ENCODE measurements around the gene PLEKHA3. TPM values are rescaled to one million over a fixed set of nuclear protein-coding genes. Genes with fewer than 3 reads are reported as not detected.

Gene PLEKHA3
- total RNA-seq, 1 donor, result 8.6 TPM

GRCh38 chr2:178542569-178542968 is 62.3 kb downstream of the PLEKHA3 start:
- no peak overlapping the region for H3K4me3 ChIP-seq (ENCODE audit: low read depth, low read length)
- TF ChIP-seq, protein P1, sequence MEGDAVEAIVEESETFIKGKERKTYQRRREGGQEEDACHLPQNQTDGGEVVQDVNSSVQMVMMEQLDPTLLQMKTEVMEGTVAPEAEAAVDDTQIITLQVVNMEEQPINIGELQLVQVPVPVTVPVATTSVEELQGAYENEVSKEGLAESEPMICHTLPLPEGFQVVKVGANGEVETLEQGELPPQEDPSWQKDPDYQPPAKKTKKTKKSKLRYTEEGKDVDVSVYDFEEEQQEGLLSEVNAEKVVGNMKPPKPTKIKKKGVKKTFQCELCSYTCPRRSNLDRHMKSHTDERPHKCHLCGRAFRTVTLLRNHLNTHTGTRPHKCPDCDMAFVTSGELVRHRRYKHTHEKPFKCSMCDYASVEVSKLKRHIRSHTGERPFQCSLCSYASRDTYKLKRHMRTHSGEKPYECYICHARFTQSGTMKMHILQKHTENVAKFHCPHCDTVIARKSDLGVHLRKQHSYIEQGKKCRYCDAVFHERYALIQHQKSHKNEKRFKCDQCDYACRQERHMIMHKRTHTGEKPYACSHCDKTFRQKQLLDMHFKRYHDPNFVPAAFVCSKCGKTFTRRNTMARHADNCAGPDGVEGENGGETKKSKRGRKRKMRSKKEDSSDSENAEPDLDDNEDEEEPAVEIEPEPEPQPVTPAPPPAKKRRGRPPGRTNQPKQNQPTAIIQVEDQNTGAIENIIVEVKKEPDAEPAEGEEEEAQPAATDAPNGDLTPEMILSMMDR (IDR thresholded peaks at IDR 0.05; ENCODE audit: insufficient read depth, low read depth, low read length), result no peak
- DNase-seq (ENCODE audit: low read depth), result no peak

DNA sequence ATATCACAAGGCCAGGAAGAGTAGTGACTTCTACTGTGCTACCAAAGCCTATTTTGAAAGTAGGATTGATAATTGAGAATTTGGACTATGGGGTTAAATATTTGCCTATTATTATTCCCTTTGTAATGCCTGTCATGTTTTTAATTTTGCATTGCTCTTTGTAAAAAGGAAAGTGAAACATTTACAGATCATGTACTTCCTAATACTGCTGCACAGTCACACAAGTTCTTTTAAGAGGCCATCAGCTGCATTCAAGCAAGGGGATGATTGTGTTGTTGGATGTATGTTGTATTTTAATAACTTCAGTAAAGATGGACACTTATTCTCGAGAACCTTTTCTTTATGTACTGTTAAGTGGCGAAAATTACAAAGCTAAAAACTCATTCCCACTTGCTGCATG is 70.1 kb downstream of the PLEKHA3 start:
- H3K4me3 ChIP-seq (ENCODE audit: low read depth, low read length), result no peak overlapping the region
- TF ChIP-seq, protein P1 (IDR thresholded peaks at IDR 0.05; ENCODE audit: insufficient read depth, low read depth, low read length), result no peak
- no peak for DNase-seq (ENCODE audit: low read depth)

DNA sequence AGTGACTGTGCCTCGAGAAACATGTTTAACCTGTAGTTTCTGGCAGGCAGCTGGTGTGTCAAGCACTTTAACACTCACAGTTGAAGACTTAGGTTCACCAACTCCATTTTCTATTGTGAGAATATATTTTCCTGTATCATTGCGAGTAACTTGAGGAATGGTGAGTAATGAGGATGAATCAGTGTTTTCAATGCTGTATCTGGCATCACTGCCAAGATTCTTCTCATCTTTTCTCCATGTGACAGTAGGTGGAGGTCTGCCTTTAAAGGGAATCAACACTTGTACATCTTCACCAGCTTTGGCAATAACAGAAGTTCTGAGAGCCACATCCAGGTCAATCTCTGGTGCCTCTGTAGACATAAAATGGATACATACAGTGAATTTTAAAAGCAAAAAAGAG is 72.8 kb downstream of the PLEKHA3 start:
- TF ChIP-seq, protein P1 (IDR thresholded peaks at IDR 0.05; ENCODE audit: insufficient read depth, low read depth, low read length), result no peak
- no peak overlapping the region for H3K4me3 ChIP-seq (ENCODE audit: low read depth, low read length)
- DNase-seq (ENCODE audit: low read depth), result peak; percentile 41

Other genes starting within 250 kb of the PLEKHA3 start
- gene PRKRA, start 29.3 kb upstream of the PLEKHA3 start, total RNA-seq, result 58.9 and 60.9 TPM in 2 replicates
- gene PJVK, start 29.1 kb upstream of the PLEKHA3 start, total RNA-seq, result 0.97 and 1.3 TPM in 2 replicates
- 31.2 and 38.9 TPM in 2 replicates for gene FKBP7, start 1.9 kb upstream of the PLEKHA3 start, total RNA-seq

All from fibroblast of villous mesenchyme (primary cell).